ENCODE measurements around the gene PDXK. TPM values are rescaled to one million over a fixed set of nuclear protein-coding genes. Genes with fewer than 3 reads are reported as not detected.

The PDXK gene
- total RNA-seq, 2 donors from 2014 or later, result 33.7 to 68.9 TPM

DNA sequence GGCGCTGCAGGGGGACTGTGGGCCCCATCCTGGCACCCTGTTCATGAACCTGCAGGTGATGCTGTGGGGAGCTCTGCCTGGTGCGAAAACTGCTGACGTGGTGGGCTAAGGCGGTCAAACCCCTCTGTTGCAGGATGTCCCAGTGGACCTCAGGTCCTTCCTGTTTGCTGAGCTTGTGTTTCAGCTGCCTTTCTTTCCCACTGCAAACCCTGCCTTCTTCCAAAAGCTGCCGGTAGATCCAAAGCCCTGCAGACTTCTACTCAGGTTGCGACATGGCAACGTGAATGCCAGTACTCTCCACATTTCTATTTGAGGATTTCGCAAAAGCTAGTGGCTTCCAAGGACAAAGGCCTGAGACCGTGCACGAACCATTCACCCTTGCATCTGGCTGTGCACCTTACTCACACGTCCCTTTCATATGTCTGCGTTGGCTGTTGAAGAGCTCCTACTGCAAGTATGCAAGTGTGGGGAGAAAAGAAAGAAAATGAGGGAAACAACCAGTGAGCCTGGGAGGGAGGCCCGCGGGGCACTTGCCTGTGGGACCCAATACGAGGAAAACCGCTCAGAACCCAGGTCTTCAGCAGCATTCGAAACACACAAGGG, 64.3 kb downstream of the PDXK start:
- DNase-seq (no peak), ATAC-seq (no peak)
- H3K4me1 ChIP-seq, result no peaks in the 10 kb centered on the region
- peak overlapping the region in 1 of 4 donors; percentile 43 for H3K27ac ChIP-seq
- no peaks in the 10 kb centered on the region for H3K27me3 ChIP-seq
- no peaks in the 10 kb centered on the region for H3K9me3 ChIP-seq
- intact Hi-C loops (cut with DNase I), result no loop called here
- H3K36me3 ChIP-seq (replicated peaks in 1 of 2; ENCODE audit: insufficient read depth in 1 of 2, low read depth in 2 of 2), result no peaks in the 10 kb centered on the region
- TF ChIP-seq, protein P1, sequence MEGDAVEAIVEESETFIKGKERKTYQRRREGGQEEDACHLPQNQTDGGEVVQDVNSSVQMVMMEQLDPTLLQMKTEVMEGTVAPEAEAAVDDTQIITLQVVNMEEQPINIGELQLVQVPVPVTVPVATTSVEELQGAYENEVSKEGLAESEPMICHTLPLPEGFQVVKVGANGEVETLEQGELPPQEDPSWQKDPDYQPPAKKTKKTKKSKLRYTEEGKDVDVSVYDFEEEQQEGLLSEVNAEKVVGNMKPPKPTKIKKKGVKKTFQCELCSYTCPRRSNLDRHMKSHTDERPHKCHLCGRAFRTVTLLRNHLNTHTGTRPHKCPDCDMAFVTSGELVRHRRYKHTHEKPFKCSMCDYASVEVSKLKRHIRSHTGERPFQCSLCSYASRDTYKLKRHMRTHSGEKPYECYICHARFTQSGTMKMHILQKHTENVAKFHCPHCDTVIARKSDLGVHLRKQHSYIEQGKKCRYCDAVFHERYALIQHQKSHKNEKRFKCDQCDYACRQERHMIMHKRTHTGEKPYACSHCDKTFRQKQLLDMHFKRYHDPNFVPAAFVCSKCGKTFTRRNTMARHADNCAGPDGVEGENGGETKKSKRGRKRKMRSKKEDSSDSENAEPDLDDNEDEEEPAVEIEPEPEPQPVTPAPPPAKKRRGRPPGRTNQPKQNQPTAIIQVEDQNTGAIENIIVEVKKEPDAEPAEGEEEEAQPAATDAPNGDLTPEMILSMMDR (IDR thresholded peaks at IDR 0.05), result no peak
- no peak for TF ChIP-seq POLR2A (IDR thresholded peaks at IDR 0.05)
- no peak overlapping the region for H3K4me3 ChIP-seq
- WGBS, 2 donors, result 66 to 74% methylated on average over 17 of the region's 17 CpGs

DNA sequence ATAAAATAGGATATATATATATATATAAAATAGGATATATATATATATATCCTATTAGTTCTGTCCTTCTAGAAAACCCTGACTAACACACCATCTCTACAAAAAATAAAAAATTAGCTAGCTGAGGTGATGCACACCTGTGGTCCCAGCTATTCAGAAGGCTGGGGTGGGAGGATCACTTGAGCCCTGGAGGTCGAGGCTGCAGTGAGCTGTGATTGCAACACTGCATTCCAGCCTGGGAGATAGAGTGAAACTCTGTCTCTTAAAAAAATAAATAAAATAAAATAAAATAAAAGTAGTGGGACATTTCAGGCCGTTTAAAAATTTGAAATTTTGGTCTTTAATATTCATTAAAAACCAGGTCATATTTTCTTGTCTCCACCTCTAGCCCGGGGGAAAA, 66.2 kb downstream of the PDXK start:
- no peak overlapping the region for H3K4me3 ChIP-seq
- WGBS, 2 donors, result 37 to 44% methylated on average over 3 of the region's 3 CpGs

DNA sequence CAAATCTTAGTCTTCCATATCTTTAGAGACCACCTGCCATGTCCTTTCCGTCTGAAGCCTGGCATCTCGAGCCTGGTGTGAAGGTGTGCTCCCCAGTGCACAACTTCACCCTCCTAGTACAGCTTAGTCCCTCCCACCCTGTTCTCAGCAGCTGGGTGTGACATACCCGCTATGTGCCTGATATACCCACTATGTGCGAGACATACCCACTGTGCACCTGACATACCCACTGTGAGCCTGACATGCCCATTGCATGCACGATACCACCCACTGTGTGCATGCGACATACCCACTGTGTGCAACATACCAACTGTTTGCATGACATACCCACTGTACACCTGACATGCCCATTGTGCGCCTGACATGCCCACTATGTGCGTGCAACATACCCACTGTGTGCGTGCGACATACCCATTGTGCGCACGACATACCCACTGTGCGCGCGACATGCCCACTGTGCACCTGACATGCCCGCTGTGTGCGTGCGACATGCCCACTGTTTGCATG, 67.4 kb downstream of the PDXK start:
- intact Hi-C loops (cut with DNase I), result no loop called here
- ATAC-seq (no peak), DNase-seq (no peak)

More for the DNA sequence above, 66.2 kb downstream of the PDXK start:
- TF ChIP-seq, protein P1 (IDR thresholded peaks at IDR 0.05), result no peak
- no peak for TF ChIP-seq POLR2A (IDR thresholded peaks at IDR 0.05)
- no peaks in the 10 kb centered on the region for H3K27me3 ChIP-seq
- H3K4me1 ChIP-seq, result peaks cover 9% of the 10 kb centered on the region
- ATAC-seq (no peak), DNase-seq (no peak)
- H3K36me3 ChIP-seq (replicated peaks in 1 of 2; ENCODE audit: insufficient read depth in 1 of 2, low read depth in 2 of 2), result no peaks in the 10 kb centered on the region
- no peaks in the 10 kb centered on the region for H3K9me3 ChIP-seq
- intact Hi-C loops (cut with DNase I), result no loop called here
- no peak overlapping the region for H3K27ac ChIP-seq

DNA sequence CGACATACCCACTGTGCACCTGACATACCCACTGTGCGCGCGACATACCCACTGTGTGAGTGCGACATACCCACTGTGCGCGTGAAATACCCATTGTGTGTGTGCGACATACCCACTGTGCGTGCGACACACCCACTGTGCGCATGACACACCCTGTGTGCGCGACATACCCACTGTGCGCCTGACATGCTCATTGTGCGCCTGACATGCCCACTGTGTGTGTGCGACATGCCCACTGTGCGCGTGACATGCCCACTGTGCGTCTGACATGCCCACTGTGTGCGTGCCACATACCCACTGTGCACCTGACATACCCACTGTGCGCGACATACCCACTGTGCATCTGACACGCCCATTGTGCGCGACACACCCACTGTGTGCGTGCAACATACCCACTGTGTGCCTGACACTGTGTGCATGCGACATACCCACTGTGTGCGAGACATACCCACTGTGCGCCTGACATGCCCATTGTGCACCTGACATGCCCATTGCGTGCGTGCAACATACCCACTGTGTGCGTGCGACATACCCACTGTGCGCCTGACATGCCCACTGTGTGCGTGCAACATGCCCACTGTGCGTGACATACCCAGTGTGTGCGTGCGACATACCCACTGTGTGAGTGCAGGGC, 68.0 kb downstream of the PDXK start:
- DNase-seq, result no peak
- 84 to 100% methylated on average over 9 to 38 of the region's 38 CpGs for WGBS, 2 donors
- TF ChIP-seq POLR2A (IDR thresholded peaks at IDR 0.05), result no peak
- TF ChIP-seq, protein P1 (IDR thresholded peaks at IDR 0.05), result no peak
- Histone ChIP-seq H3K27ac (no peak overlapping the region), H3K9me3 (no peaks in the 10 kb centered on the region), H3K27me3 (no peaks in the 10 kb centered on the region), H3K4me1 (peaks cover 20% of the 10 kb centered on the region), H3K36me3 (replicated peaks in 1 of 2; ENCODE audit: insufficient read depth in 1 of 2, low read depth in 2 of 2) (no peaks in the 10 kb centered on the region), H3K4me3 (no peak overlapping the region)
- intact Hi-C loops (cut with DNase I), result no loop called here
- ATAC-seq, result no peak

More for the DNA sequence above, 67.4 kb downstream of the PDXK start:
- 77% methylated on average over 16 to 18 of the region's 18 CpGs for WGBS, 2 donors
- Histone ChIP-seq H3K4me3 (no peak overlapping the region), H3K4me1 (peaks cover 20% of the 10 kb centered on the region), H3K27me3 (no peaks in the 10 kb centered on the region), H3K27ac (no peak overlapping the region), H3K9me3 (no peaks in the 10 kb centered on the region), H3K36me3 (replicated peaks in 1 of 2; ENCODE audit: insufficient read depth in 1 of 2, low read depth in 2 of 2) (no peaks in the 10 kb centered on the region)
- TF ChIP-seq, protein P1 (IDR thresholded peaks at IDR 0.05), result no peak
- TF ChIP-seq POLR2A (IDR thresholded peaks at IDR 0.05), result no peak

Data from body of pancreas (tissue), 4 donors.